ENCODE results near the gene PDE3A. TPM values are rescaled to one million over a fixed set of nuclear protein-coding genes. Genes with fewer than 3 reads are reported as not detected.

PDE3A gene
- total and polyA plus RNA-seq, 2 of the 4 experiments (the other 2 are of a cell fraction) = 0.09 to 0.18 TPM

DNA sequence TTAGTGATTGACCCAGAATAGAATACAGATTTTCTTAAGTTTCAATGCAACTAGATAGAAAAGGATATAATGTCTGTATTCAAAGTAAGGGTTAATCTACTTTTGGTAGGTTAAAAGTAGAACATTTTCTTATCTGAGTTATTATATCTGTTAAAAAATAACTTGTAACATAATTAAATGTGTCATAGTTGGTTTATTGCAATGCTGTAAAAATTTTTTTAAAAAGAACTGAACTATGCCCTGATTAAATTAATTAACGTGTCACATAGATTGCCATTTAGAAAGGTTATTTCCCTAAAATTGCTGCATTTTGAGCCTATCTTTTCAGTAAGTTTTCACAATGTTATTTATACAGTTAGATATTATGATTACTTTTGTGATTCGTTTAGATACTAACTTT, 89.2 kb downstream of the PDE3A start:
- in situ Hi-C loops (cut with MboI; ENCODE audit: low sequenced_read_pairs) = loop anchor here (25.0 kb wide), 1 partner anchor 705 kb away; no protein-coding TSS in a partner anchor
- H3K27ac ChIP-seq (ENCODE audit: insufficient read depth, low read length) = no peak overlapping the region
- ChIA-PET POLR2A (ENCODE audit: unreplicated experiment) (no interaction called here), CTCF (no interaction called here)
- dilution Hi-C loops (cut with HindIII; ENCODE audit: low sequenced_read_pairs, unreplicated experiment) = no loop called here
- 0 out of 2 replicates have a peak, but pooled peaks cover 1% of the 10 kb centered on the region for H3K4me1 ChIP-seq (ENCODE audit: control insufficient read depth, insufficient read depth, low read length)
- H3K36me3 ChIP-seq (ENCODE audit: control insufficient read depth, insufficient read depth, low read length) = no peaks in the 10 kb centered on the region
- ATAC-seq (ENCODE audit: low read depth) = no peak
- no peak overlapping the region for H3K4ac ChIP-seq (ENCODE audit: low read depth, low read length)
- no TSS peak for BruUV-seq (replicated peaks)
- no peak overlapping the region for H3K23ac ChIP-seq (ENCODE audit: low read depth, low read length)
- no peak overlapping the region for H2BK120ac ChIP-seq (ENCODE audit: low read depth, low read length)
- H3K4me2 ChIP-seq (ENCODE audit: low read depth, low read length) = no peak overlapping the region
- no peak overlapping the region for H4K8ac ChIP-seq (ENCODE audit: low read depth in 2 of 2, low read length in 2 of 2)
- no peaks in the 10 kb centered on the region for H4K20me1 ChIP-seq (ENCODE audit: insufficient read depth, low read length)
- no peak overlapping the region for H2BK15ac ChIP-seq (ENCODE audit: low read depth, low read length)
- WGBS, 2 experiments (ENCODE audit: extremely low coverage in 2 of 2, insufficient read length in 1 of 2) = no CpG with 5 or more reads among the region's 2 CpGs
- H3K27me3 ChIP-seq (ENCODE audit: control insufficient read depth, insufficient read depth, low read length) = no peaks in the 10 kb centered on the region
- H2BK20ac ChIP-seq (ENCODE audit: low read depth, low read length) = no peak overlapping the region
- TF ChIP-seq CHD1 (IDR thresholded peaks at IDR 0.05; ENCODE audit: low read depth, low read length) (no peak), MXI1 (IDR thresholded peaks at IDR 0.05; ENCODE audit: borderline replicate concordance, low read depth, low read length) (no peak), SMC3 (IDR thresholded peaks at IDR 0.05; ENCODE audit: low read depth, low read length) (no peak), RCOR1 (IDR thresholded peaks at IDR 0.05; ENCODE audit: insufficient replicate concordance, low read length) (no peak), RAD21 (IDR thresholded peaks at IDR 0.05; ENCODE audit: low read length) (no peak)
- TF ChIP-seq, protein P1, sequence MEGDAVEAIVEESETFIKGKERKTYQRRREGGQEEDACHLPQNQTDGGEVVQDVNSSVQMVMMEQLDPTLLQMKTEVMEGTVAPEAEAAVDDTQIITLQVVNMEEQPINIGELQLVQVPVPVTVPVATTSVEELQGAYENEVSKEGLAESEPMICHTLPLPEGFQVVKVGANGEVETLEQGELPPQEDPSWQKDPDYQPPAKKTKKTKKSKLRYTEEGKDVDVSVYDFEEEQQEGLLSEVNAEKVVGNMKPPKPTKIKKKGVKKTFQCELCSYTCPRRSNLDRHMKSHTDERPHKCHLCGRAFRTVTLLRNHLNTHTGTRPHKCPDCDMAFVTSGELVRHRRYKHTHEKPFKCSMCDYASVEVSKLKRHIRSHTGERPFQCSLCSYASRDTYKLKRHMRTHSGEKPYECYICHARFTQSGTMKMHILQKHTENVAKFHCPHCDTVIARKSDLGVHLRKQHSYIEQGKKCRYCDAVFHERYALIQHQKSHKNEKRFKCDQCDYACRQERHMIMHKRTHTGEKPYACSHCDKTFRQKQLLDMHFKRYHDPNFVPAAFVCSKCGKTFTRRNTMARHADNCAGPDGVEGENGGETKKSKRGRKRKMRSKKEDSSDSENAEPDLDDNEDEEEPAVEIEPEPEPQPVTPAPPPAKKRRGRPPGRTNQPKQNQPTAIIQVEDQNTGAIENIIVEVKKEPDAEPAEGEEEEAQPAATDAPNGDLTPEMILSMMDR (conservative IDR thresholded peaks at IDR 0.05; ENCODE audit: low read depth, low read length) = no peak
- TF ChIP-seq, protein P2, sequence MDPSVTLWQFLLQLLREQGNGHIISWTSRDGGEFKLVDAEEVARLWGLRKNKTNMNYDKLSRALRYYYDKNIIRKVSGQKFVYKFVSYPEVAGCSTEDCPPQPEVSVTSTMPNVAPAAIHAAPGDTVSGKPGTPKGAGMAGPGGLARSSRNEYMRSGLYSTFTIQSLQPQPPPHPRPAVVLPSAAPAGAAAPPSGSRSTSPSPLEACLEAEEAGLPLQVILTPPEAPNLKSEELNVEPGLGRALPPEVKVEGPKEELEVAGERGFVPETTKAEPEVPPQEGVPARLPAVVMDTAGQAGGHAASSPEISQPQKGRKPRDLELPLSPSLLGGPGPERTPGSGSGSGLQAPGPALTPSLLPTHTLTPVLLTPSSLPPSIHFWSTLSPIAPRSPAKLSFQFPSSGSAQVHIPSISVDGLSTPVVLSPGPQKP (IDR thresholded peaks at IDR 0.05; ENCODE audit: borderline replicate concordance, low read depth, low read length) = no peak
- H3K9me1 ChIP-seq (ENCODE audit: insufficient read depth, low read length) = no peaks in the 10 kb centered on the region
- H3K18ac ChIP-seq (ENCODE audit: low read depth, low read length) = no peak overlapping the region
- no peak overlapping the region for H3K9ac ChIP-seq (ENCODE audit: low read depth, low read length)
- no peak overlapping the region for H3K4me3 ChIP-seq (ENCODE audit: insufficient read depth, low read depth, low read length)
- no peak overlapping the region for H2AFZ ChIP-seq (replicated peaks; ENCODE audit: low read length, poor library complexity)
- DNase-seq = no peak
- H3K56ac ChIP-seq (ENCODE audit: extremely low read depth, insufficient read depth, low read length) = no peak overlapping the region
- H2AK9ac ChIP-seq (replicated peaks; ENCODE audit: low read depth, low read length, poor library complexity) = no peak overlapping the region
- H4K5ac ChIP-seq (ENCODE audit: low read depth, low read length) = no peak overlapping the region
- H3K14ac ChIP-seq (replicated peaks; ENCODE audit: low read depth, low read length) = no peak overlapping the region
- H3K79me1 ChIP-seq (ENCODE audit: low read depth in 1 of 2, low read length in 2 of 2) = no peaks in the 10 kb centered on the region
- H3K9me3 ChIP-seq (ENCODE audit: control insufficient read depth, insufficient read depth, low read length) = no peaks in the 10 kb centered on the region
- no peak overlapping the region for H2AK5ac ChIP-seq (ENCODE audit: low read depth, low read length)
- intact Hi-C loops (cut with micrococcal nuclease) = no loop called here
- no peak overlapping the region for H2BK5ac ChIP-seq (ENCODE audit: low read depth, low read length, poor library complexity, severe bottlenecking)
- H4K91ac ChIP-seq (ENCODE audit: insufficient read depth, low read depth, low read length) = no peak overlapping the region

Data from IMR-90 (cell line).